HepG2 (cell line): ENCODE measurements around the gene IDH3A. TPM values are rescaled to one million over a fixed set of nuclear protein-coding genes. Genes with fewer than 3 reads are reported as not detected.

Experiments
- ATAC-seq: fragments of 200-7000 bp; cut with Tn5 transposase; 3 replicates; pipeline ENCODE4 v1.9.1; 2020; ENCODE audit warnings: mild to moderate bottlenecking, moderate library complexity
- BruUV-seq: library from RNA; stranded (reverse); fragments of 400-500 nt; replicated peaks from 2 replicates; lab custom pipeline; 2021; lab: Mats Ljungman, UMichigan
- CTCF ChIA-PET: fragments of 300-600 bp; formaldehyde crosslinking; extraction: SDS; loops from one replicate; lab custom pipeline; 2021; ENCODE audit warnings: low total read pairs, inconsistent platforms, low intra/inter-chr PET ratio; lab: Yijun Ruan, JAX
- POLR2A ChIA-PET: fragments of 350-600 bp; sonication (Branson Sonifier 250); formaldehyde crosslinking; loops from one replicate; lab custom pipeline; 2020; ENCODE audit warnings: antibody characterized with exemption, inconsistent platforms; lab: Yijun Ruan, JAX
- DNase-seq: peaks from one replicate; pipeline ENCODE4 v3.0.0-alpha.2; 2015; ENCODE audit warnings: low spot score
- FAIRE-seq: peaks from 3 replicates; lab custom pipeline; 2011; peaks lifted over from hg19 to GRCh38; lab: Jason Lieb, UNC
- H2AFZ ChIP-seq: one replicate; pipeline ENCODE4 v1.6.1; 2011; ENCODE audit warnings: low read length, inconsistent platforms
- H3K27ac ChIP-seq: fragments of 300-600 bp; 3 replicates; pipeline ENCODE4 v1.8.0; 2011; ENCODE audit warnings: mixed run types, mild to moderate bottlenecking, mixed read lengths, low read length, inconsistent platforms; ENCODE audit not compliant: insufficient read depth; ENCODE audit errors: extremely low read length
- H3K27me3 ChIP-seq, 2 experiments: fragments of 200-600 bp in 1 of 2; 2 replicates in 1 of 2; 3 replicates in 1 of 2; pipeline versions ENCODE4 v1.6.0 to v1.8.0; 2011; ENCODE audit warnings: low read length in 2 of 2, mild to moderate bottlenecking in 2 of 2, moderate library complexity in 2 of 2, inconsistent platforms in 1 of 2; ENCODE audit not compliant: insufficient read depth in 2 of 2, control insufficient read depth in 1 of 2
- H3K36me3 ChIP-seq, 2 experiments: fragments of 200-600 bp in 1 of 2; replicated peaks in 1 of 2; 2 replicates in 1 of 2; 3 replicates in 1 of 2; pipeline versions ENCODE4 v1.5.1 to v1.8.0; 2011; ENCODE audit warnings: low read length in 2 of 2, inconsistent platforms in 1 of 2; ENCODE audit not compliant: insufficient read depth in 2 of 2, control insufficient read depth in 1 of 2
- H3K4me1 ChIP-seq: 2 replicates; pipeline ENCODE4 v1.5.1; 2012; ENCODE audit warnings: low read length, inconsistent platforms; ENCODE audit not compliant: insufficient read depth
- H3K4me2 ChIP-seq: 2 replicates; pipeline ENCODE4 v1.6.0; 2011; ENCODE audit warnings: low read depth, low read length, inconsistent platforms
- H3K4me3 ChIP-seq, 3 experiments: fragments of 200-600 bp in 1 of 3; sonication (generic), shearing (Covaris generic) in 1 of 3; replicated peaks in 1 of 3; 2 replicates each; pipeline ENCODE4 v1.5.1; 2011 to 2016; ENCODE audit warnings: low read length in 3 of 3, inconsistent platforms in 2 of 3, low read depth in 2 of 3, mild to moderate bottlenecking in 2 of 3, control low read depth in 1 of 3, mixed read lengths in 1 of 3; ENCODE audit not compliant: insufficient read depth in 1 of 3
- H3K79me2 ChIP-seq: one replicate; pipeline ENCODE4 v1.6.1; 2011; ENCODE audit warnings: low read length, inconsistent platforms; ENCODE audit not compliant: insufficient read depth
- H3K9ac ChIP-seq: 2 replicates; pipeline ENCODE4 v1.6.0; 2011; ENCODE audit warnings: mild to moderate bottlenecking, low read depth, low read length, inconsistent platforms; ENCODE audit not compliant: insufficient read depth
- H3K9me3 ChIP-seq: 2 replicates; pipeline ENCODE4 v1.5.1; 2012; ENCODE audit warnings: mild to moderate bottlenecking, low read length
- H4K20me1 ChIP-seq: 2 replicates; pipeline ENCODE4 v1.6.0; 2011; ENCODE audit warnings: inconsistent platforms, mild to moderate bottlenecking, low read length, moderate library complexity; ENCODE audit not compliant: insufficient read depth
- BRD4 ChIP-seq: sonication (generic); formaldehyde crosslinking; IDR thresholded peaks from 2 replicates; pipeline ENCODE4 v1.4.0; 2020; ENCODE audit warnings: missing genetic modification reagents
- GTF3A ChIP-seq: sonication (generic); formaldehyde crosslinking; conservative IDR thresholded peaks from 2 replicates; pipeline ENCODE4 v1.4.0; 2020; ENCODE audit warnings: mild to moderate bottlenecking, missing genetic modification reagents
- NCOA2 ChIP-seq: sonication (generic); formaldehyde crosslinking; IDR thresholded peaks from 2 replicates; pipeline ENCODE4 v1.8.0; 2022; ENCODE audit warnings: inconsistent platforms
- SP1 ChIP-seq, 2 experiments: fragments of 450-650 bp in 1 of 2; sonication (generic) in 1 of 2; formaldehyde crosslinking in 1 of 2; IDR thresholded peaks; 2 replicates each; pipeline versions ENCODE4 v1.4.0 to v1.6.1; 2016 to 2020; ENCODE audit warnings: missing genetic modification reagents in 1 of 2
- ZNF451 ChIP-seq: sonication (generic); formaldehyde crosslinking; IDR thresholded peaks from 2 replicates; pipeline ENCODE4 v1.5.0; 2020; ENCODE audit warnings: mild to moderate bottlenecking, missing genetic modification reagents
- ZNF773 ChIP-seq: sonication (generic); formaldehyde crosslinking; IDR thresholded peaks from 2 replicates; pipeline ENCODE4 v1.4.0; 2020; ENCODE audit warnings: missing genetic modification reagents, borderline replicate concordance
- ZNF781 ChIP-seq: sonication (generic); formaldehyde crosslinking; IDR thresholded peaks from 2 replicates; pipeline ENCODE4 v1.5.1; 2020; ENCODE audit warnings: borderline replicate concordance, mild to moderate bottlenecking, missing genetic modification reagents; ENCODE audit errors: not compliant biosample characterization
- WGBS: methylation state at CpG from one replicate; pipeline ENCODE4 v1.1.6; 2017; ENCODE audit warnings: low lambda C conversion rate; 5-methylcytosine and 5-hydroxymethylcytosine counted together
- in situ Hi-C: cut with HindIII; loops from 2 replicates; pipeline ENCODE4 v1.10.0; 2017; ENCODE audit warnings: low pct_unique_long_range_greater_than_20kb; ENCODE audit not compliant: extremely low pct_ligation_motif_present
- intact Hi-C: fragments of 100-400 bp; cut with micrococcal nuclease; formaldehyde crosslinking; loops from one replicate; pipeline ENCODE4 v1.10.0; 2022; ENCODE audit not compliant: unreplicated experiment
- polyA plus RNA-seq, 8 experiments: library from polyadenylated mRNA; depleted of rRNA in 3 of 8; stranded (reverse) in 7 of 8; unstranded in 1 of 8; fragments of >200 nt; fragmentation: Illumina TruSeq in 4 of 8; extraction: Trizol in 4 of 8; gene quantifications; 2 replicates each; pipeline versions ENCODE4 v1.2.1 to v1.2.3, GENCODE V29; 2011 to 2016; ENCODE audit warnings: low read depth in 4 of 8, missing spikeins in 1 of 8, mixed read lengths in 1 of 8; ENCODE audit not compliant: insufficient read depth in 1 of 8
- total RNA-seq, 5 experiments: library from RNA; depleted of rRNA; stranded (reverse); fragments of >200 nt; fragmentation: Illumina TruSeq; extraction: Trizol; gene quantifications; 2 replicates each; pipeline ENCODE4 v1.2.3, GENCODE V29; 2016; ENCODE audit warnings: low read depth in 1 of 5
- TF ChIP-seq, protein P1 (sequence below): sonication (generic); formaldehyde crosslinking; IDR thresholded peaks from 2 replicates; pipeline ENCODE4 v1.8.1; 2023; ENCODE audit warnings: mild to moderate bottlenecking, missing genetic modification reagents
- TF ChIP-seq, protein P2 (sequence below): sonication (generic); formaldehyde crosslinking; IDR thresholded peaks from 2 replicates; pipeline ENCODE4 v1.5.1; 2020; ENCODE audit warnings: missing genetic modification reagents, mild to moderate bottlenecking, borderline replicate concordance

IDH3A gene
- total and polyA plus RNA-seq, 2 of the 13 experiments (the other 11 are each of a cell fraction or from before 2014, with no cell fraction given): 40.7 to 50.7 TPM

DNA sequence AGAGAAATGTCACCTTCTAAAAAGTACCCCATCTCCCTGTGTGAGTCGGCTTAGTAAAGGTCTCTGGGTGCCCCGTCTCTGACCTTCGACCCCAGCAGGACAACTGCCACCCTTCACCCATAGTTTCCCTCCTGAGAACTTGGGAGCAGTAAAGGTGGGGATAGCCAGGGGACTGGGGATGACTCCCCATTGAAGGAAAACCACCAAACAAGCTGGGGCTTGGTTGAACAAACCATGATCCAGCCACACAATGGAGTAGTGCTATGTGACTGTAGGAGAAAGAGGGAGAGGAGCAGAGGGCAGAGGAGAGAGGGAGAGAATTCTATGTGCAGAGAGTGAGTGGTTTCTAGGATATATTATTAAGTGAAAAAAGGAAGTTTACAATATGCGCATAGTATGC is 33.7 kb downstream of the IDH3A start:
- FAIRE-seq (no peak), ATAC-seq (no peak), DNase-seq (no peak)
- in situ Hi-C loops (no loop called here), intact Hi-C loops (no loop called here)
- no peak overlapping the region for H3K4me2 ChIP-seq
- no peak overlapping the region for H2AFZ ChIP-seq
- no peak for TF ChIP-seq BRD4 (CRISPR knock-in tag)
- no peak for TF ChIP-seq ZNF773 (CRISPR knock-in tag)
- TF ChIP-seq, protein P1, sequence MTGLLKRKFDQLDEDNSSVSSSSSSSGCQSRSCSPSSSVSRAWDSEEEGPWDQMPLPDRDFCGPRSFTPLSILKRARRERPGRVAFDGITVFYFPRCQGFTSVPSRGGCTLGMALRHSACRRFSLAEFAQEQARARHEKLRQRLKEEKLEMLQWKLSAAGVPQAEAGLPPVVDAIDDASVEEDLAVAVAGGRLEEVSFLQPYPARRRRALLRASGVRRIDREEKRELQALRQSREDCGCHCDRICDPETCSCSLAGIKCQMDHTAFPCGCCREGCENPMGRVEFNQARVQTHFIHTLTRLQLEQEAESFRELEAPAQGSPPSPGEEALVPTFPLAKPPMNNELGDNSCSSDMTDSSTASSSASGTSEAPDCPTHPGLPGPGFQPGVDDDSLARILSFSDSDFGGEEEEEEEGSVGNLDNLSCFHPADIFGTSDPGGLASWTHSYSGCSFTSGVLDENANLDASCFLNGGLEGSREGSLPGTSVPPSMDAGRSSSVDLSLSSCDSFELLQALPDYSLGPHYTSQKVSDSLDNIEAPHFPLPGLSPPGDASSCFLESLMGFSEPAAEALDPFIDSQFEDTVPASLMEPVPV: no peak
- TF ChIP-seq, protein P2, sequence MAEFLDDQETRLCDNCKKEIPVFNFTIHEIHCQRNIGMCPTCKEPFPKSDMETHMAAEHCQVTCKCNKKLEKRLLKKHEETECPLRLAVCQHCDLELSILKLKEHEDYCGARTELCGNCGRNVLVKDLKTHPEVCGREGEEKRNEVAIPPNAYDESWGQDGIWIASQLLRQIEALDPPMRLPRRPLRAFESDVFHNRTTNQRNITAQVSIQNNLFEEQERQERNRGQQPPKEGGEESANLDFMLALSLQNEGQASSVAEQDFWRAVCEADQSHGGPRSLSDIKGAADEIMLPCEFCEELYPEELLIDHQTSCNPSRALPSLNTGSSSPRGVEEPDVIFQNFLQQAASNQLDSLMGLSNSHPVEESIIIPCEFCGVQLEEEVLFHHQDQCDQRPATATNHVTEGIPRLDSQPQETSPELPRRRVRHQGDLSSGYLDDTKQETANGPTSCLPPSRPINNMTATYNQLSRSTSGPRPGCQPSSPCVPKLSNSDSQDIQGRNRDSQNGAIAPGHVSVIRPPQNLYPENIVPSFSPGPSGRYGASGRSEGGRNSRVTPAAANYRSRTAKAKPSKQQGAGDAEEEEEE (CRISPR knock-in tag): no peak
- TF ChIP-seq NCOA2 (CRISPR knock-in tag): no peak
- no peak for TF ChIP-seq SP1 (IDR thresholded peaks at IDR 0.05)
- TF ChIP-seq SP1 (CRISPR knock-in tag; IDR thresholded peaks at IDR 0.05): no peak
- TF ChIP-seq GTF3A (CRISPR knock-in tag): no peak
- no peak for TF ChIP-seq ZNF451
- TF ChIP-seq ZNF781 (CRISPR knock-in tag): no peak
- H3K27me3 ChIP-seq: no peaks in the 10 kb centered on the region
- no peak overlapping the region for H3K9ac ChIP-seq
- H3K4me3 ChIP-seq: no peak overlapping the region
- no peaks in the 10 kb centered on the region for H3K9me3 ChIP-seq
- H3K27ac ChIP-seq: no peak overlapping the region
- POLR2A ChIA-PET: no interaction called here
- no peaks in the 10 kb centered on the region for H3K79me2 ChIP-seq
- WGBS: 38% methylated on average over 4 of the region's 4 CpGs
- CTCF ChIA-PET: no interaction called here
- H4K20me1 ChIP-seq: no peaks in the 10 kb centered on the region
- 0 out of 2 replicates have a peak, but pooled peaks cover 6% of the 10 kb centered on the region for H3K4me1 ChIP-seq
- no peaks in the 10 kb centered on the region for H3K36me3 ChIP-seq
- no TSS peak for BruUV-seq
